Daoy (cell line): ENCODE results near the gene ADCY3. TPM values are rescaled to one million over a fixed set of nuclear protein-coding genes. Genes with fewer than 3 reads are reported as not detected.

Experiments used
- DNase-seq: peaks from one replicate; pipeline ENCODE4 v3.0.0-alpha.2; 2015; ENCODE audit warnings: low read depth
- total RNA-seq: library from RNA; depleted of rRNA; stranded (reverse); fragments of >200 nt; shearing (Covaris generic); gene quantifications from 2 replicates; pipeline ENCODE4 v1.2.3, GENCODE V29; 2014

ADCY3 gene
- total RNA-seq, 1 experiment from 2014 or later: 16.4 TPM

DNA sequence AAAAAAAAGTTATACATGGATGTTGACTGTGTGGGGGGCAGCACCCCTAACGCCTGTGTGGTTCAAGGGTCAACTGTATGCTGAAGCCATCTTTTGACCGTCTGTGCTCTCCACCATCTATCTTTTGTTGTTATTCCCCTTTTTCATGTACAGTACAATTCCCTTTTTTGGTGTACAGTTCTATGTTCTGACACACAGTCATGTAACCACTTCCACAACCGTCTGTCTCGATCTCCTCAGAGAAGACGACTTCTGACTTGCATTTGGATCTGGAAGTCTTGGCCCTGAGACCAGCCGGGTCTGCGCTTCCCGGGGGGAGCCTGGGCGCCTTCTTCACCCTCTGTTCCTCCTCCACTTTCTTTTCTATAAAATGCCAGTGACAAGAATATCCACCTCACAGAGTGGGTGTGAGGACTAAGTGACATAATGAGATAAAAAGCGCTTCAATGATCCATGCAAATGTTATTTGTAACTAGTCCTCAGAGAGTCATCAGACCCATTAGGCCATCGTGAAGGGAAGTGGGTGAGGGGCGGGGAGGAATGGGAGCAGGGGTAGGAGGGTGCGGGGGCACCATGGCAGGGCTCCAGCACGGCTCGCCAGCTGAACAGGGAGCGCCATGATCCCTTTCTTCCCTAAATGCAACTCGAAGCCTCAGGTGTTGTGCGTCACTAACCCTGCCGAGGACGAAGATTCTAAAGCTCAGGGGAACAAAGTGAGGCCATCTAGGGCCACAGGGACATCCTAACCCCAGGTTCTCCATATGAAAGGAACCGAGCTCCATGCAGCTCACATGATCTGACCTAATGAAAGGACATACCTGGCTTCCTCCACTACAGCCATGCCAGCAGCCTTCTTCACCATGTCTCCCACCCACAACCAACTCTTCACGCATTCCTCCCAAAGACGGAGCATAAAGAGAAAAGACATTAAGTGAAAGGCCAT, 16.6 kb downstream of the ADCY3 start:
- no peak for DNase-seq

DNA sequence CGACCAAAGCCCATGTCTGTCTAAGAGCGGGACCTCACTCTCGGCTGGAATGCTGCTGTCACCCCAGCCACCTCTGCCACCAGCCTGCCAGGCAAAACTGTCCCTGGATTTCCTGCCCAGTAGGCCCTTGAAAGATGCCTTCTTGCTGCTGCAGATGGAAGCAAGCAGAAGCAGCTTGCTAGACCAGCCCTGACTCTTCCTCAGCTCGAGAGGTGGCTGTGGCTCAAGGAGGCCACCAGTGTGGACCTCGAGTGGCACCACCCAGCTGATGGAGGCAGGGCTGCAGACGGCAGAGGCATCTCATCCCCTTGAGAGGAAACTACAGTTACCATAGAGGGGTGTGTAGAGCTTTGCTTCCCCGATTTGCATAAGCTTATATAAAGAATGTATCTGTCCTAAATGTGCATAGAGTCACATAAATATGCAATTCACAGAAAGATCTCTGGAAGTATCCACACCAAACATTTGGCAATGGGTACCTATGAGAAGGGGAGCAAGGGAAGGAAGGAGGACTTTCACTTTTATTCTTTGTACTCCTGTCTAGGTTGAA, 20.6 kb downstream of the ADCY3 start:
- DNase-seq: no peak

DNA sequence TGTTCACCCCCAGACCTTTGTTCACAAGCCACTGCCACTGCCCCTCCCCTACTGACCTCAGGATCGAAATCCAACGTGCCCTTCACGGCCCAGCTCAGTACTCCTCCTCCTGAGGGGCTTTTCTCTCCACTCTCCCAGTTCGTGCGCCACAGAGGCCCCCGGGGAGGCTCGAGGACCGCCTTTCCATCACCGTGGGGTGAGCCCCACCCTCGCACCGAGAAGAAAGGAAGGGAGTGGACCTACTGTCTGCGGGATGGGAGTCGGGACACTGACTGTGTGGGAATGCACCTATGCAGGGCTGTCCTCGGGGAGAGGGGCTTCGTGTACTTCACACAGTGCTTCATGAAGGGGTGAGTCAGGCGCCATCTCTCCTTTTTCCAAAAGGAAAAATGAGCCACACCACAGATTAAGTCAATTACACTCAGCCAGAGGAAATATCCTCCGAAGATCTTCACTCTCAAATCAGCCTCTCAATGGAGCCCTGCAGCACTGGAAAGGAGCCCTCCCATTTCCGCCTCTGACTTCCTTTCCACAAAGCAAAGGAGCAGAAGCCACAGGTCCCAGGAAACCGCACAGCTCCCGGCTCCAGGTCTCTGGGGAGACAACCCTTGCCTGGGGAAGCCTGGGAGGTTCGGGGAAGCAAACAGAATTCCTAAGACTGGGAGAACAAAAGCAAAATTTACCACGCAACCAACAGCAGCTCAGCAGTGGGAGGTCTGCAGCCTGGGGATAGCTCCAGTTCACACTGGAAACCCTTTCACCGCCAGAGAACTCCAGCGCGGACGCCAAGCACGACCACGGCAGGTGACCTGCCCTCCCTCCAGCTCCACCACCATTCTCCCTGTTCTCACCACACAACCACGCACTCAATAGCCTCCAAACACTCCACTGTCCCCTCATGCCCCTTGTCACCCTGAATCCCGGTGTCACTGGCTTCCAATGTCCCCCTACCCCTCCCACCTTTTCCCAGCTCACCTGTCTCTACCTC, 21.6 kb downstream of the ADCY3 start:
- DNase-seq: no peak

DNA sequence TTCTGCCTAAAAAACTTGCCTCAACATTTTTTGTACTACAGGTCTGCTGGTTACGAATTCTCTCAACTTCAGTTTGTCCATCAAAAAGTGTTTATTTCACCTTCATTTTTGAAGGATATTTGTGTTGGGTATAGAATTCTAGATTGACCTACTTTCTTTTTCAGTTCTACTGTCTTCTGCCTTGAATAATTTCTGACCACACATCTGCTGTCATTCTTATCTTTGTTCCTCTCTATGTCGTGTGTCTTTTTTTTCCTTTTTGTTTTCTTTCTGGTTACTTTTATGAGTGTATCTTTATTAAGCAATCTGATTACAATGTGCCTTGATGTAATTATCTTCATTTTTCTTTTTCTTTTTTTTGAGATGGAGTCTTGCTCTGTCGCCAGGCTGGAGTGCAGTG, 25.3 kb downstream of the ADCY3 start:
- no peak for DNase-seq

DNA sequence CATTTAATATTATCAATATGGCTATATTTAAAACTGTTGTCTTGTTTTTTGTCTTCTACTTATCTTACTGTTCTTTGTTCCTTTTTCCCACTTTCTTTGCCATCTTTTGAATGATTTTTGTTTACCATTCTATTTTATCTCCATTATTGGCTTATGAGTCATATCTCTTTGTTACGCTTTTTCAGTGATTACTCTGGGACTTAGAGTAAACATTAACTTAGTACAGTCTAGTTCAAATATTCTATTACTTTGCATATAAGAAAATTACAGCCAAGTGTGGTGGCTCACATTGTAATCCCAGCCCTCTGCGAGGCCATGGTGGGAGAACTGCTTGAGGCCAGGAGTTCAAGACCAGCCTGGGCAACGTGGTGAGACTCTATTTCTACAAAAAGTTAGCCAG, 26.1 kb downstream of the ADCY3 start:
- DNase-seq: no peak

DNA sequence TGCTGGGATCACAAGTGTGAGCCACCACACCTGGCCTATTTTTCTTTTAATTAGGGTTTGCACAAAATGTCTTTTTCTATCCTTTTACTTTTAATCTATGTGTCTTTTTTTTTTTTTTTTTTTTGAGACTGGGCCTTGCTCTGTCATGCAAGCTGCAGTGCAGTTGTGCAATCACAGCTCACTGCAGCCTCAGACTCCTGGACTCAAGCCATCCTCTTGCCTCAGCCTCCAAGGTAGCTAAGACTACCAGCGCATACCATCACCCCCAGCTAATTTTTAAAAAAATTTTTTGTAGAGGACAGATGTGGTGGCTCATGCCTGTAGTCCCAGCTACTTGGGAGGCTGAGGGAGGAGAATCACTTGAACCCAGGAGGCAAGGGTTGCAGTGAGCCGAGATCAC, 27.1 kb downstream of the ADCY3 start:
- DNase-seq: no peak

DNA sequence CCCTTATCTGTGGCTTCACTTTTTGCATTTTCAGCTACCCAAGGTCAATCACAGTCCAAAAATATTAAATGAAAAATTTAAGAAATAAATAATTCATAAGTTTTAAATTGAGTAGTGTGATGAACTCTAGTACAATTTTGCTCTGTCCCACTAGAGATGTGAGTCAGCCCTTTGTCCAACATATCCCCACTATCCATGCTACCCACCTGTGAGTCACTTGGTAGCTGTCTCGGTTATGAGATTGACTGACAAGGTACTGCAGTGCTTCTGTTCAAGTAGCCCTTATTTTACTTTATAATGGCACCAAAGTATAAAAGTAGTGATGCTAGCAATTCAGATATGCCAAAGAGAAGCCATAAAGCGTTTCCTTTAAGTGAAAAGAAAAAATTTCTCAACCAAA, 28.8 kb downstream of the ADCY3 start:
- DNase-seq: no peak

DNA sequence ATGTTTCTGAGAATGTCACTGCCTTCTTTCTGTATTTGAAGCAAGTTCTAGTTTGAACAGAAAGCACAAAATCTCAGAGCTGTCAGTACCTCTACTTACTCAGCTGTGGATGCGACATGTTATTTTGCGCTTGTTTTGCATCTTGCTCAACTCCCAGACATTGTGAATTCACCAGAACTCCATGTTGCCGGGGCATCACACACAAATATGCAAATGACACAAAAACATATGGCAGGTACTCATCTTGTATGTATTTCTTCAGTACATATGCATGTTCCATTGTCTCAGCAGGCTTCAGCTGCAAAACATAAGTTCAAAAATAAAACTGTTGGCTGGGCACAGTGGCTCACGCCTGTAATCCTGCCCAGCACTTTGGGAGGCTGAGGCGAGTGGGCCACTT, 30.8 kb downstream of the ADCY3 start:
- DNase-seq: no peak

DNA sequence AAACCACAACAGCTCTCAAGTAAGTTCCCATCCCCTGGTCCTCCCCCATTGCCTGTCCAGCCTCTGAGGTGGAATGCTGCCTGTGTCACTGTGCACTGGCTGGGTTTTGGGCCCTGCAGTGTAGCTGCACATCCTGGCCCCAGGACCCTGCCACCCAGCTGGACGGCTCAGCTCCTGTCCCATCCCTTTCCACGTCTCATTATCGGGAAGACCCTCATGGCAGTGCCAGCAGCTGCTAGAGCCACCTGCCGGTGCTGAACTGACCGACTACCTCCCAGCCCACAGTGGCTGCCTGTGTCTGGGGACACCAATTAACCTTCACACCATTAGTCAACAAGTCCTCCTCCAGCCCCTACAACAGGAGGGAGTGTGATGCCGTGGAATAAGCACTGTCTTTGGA, 31.9 kb downstream of the ADCY3 start:
- no peak for DNase-seq

DNA sequence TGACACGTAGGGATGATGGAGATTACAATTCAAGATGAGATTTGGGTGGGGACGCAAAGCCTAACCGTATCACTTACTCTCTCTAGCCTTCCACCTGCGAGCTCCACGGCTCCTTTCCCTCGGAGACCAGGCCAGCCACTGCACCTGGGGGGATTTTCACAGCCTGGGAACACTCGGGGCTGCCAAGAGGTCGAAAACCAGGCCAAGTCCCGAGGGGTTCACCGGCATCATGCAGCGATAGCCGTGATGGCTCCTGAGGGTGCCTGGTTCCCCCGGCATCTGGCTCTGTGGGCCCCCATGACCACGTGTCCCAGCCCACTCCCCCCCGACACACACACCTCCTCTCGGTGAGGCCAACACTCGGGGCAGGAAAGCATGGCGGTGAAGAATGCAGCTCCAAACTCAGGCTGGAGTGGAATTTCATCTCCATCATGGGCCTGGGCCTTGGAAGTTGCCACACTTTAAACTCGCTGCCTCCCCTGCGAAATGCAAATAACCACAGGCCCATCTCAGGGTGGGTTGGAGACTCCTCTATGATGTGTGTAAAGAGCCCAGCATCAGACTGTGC, 32.6 kb downstream of the ADCY3 start:
- no peak for DNase-seq

DNA sequence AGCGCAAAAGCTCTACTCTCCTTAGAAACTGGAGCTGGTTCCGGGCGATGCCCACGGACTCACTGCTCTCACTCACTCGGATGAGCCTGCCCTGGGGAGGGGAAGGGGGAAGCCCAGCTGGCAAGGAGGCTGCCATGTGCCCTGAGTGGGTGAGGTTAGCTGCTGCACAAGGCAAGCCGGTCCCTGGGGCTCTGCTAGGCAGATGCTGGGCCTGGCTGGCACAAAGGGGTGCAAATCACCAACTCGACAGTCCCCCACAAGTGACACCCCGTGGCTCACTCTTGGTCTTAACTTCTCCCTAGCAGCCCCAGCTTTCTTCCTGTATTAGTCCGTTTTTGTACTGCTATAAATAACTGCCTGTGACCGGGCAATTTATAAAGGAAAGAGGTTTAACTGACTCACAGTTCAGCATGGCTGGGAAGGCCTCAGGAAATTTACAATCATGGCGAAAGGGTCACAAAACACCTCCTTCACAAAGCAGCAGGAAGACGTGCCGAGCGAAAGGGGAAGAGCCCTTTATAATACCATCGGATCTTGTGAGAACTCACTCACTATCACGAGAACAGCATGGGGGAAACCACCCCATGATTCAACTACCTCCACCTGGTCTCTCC, 33.2 kb downstream of the ADCY3 start:
- DNase-seq: no peak

DNA sequence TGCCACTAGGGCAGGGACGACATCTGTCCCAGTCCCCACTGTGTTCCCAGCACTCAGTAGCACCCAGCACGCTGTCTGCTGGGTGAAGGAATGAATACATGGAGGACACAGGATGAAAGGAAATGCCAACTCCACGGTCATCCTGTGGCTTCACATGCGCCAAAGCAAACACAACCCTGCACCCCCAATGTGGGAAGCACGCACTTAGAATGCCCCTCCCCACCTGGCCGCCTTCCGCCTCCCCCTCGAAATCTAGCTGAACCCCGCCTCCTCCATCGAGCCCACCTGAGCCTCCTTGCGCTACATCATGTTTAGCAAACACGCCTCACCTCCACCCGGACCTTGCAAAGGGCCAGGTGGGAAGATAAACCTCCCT, 33.9 kb downstream of the ADCY3 start:
- no peak for DNase-seq

DNA sequence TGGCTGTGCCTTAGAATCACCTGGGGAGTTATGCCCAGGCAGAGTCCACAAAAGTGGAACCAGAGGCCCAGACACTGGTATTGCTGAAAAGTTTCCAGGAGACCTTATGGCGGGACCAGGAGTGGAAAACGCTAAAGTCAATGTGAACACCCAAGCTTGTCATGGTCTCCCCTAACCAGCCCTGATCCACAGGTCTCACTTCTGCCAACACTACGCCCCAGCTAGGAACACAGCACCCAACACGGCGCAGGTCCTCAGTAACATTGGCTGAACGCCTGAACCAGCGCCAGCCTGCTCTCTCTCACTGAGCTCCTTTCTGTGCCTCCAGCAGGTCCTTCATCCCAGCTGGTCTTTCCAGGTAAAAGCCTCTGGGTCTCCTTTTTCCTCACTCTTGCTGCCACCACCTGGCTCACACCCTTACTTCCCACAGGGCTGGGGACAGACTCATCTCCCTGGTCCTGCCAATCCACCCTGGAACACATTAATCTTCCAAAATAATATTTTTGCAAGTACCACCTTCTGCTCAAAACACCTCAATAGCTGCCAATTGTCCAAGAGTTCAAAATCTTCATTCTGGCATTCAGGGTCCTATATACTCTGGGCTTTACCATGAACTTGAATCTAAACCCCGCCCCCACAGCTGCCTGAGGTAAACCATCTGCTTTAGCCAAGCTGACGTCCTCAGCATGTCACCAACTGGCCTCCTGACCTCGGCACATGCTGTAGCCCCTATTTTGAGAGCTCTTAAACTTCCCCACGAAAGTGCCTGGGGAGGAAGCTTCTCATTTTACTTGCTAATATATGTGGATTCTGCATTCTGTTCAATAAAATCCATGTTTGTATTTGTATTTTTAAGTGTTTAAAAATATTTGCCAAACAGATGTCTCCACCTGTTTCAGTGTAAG, 34.6 kb downstream of the ADCY3 start:
- no peak for DNase-seq

DNA sequence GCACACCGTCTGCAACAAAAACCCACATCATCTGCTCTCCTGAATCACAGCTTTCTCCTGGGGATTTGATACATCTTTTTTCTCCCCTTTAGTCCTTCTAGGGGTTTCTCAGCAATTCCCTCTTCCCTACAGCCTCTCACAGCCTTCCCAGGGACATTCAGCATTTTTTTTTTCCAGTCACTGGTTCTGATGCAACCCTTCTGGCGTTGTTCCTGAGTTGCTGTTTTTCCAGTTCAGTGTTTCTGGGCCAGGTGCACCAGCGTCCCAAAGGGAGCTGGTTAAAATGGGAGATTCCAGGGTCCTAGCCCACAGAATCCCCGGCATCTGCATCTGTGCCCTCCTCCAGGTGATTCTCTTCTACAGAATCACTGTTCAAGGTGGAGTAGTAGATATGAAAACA, 36.1 kb downstream of the ADCY3 start:
- DNase-seq: no peak

DNA sequence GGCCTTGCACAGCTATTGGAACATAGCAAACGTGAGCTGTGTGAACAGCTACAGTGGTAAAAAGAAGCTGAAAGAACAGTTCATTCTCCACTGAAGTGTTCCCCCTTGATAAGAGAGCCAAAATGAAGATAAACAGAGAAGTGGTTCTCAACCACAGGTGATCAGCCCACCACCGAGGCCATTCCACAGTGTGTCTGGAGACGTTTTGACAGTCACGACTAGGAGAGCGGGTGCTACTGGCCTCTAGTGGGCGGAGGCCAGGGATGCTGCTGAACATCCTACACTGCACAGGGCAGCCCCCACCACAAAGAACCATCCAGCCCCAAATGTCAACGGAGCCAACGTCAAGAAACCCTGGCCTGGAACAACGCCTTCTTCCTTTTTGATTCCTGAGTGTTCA, 38.4 kb downstream of the ADCY3 start:
- DNase-seq: no peak

DNA sequence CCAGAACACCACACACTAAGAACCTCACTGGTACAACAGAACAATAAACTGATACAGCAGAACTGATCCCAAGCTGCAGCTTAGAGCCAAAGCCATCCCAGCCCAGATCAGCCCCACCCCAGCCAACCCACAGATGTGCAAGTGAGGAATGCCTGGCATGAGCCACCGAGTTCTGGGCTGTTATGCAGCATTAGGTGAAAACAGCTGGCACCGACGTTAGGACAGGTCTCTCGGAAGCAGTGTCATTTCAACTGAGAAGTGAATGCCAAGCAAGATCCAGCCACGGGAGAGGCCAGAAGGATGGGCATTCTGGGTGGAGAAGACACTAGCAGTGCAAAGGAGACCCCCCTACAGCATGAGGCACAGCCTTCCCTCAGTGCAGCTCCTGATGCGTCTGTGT, 38.9 kb downstream of the ADCY3 start:
- no peak for DNase-seq

DNA sequence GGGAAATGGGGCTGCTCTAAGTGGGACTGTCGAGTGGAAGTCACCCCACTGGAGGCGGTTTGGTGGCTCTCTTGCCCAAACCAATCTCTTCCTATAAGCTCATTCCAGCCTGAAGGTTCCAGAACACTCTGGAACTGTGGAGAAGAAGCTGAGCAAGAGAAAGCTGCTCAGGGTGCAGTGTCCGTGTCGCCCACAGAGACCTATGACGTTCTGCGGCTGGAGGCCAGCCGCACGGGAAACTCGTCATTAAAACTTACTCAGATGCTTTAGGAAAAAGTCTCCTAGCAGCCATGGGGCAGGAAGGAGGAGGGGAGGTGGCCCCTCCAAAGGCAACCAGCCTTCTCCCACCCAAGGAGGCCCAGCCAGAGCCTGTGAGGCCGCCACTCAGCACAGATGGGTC, 41.7 kb downstream of the ADCY3 start:
- DNase-seq: no peak

DNA sequence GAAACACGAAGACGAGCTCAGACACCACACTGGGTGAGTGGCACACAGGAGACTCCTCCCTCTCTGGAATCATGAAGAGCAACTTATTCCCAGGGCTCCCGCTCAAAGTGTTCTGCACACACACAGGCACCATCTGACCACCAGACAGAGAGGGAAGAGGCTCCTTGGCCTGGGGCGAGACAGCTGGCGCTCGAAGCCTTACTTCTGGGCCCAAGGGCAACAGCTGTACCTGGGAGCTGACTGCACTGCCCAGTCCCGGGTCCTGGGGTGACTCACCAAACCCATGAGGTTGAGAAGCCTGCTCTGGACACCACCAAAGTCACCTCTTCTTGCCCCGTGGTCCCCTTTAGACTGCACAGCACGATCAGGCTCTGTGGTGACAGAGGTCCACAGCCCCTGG, 42.4 kb downstream of the ADCY3 start:
- DNase-seq: no peak

DNA sequence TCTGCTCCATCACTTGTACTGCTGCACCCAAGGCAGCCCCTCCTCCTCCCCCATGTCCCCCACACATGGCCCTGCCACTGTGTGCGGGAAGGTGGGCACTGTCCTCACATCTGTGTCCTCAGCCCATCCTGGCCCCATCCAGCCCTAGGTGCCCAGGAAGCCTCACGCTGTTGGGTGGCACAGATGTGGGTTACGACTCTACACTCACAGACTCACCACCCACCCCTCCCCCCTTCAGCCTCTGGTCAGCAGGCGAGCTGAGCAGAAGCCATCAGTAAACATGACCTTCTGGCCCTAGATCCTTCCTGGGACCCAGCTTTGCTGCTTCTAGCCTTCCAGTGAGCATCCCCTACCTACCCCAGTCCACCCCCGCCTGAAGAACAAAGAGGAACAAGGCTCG, 43.0 kb downstream of the ADCY3 start:
- DNase-seq: no peak

DNA sequence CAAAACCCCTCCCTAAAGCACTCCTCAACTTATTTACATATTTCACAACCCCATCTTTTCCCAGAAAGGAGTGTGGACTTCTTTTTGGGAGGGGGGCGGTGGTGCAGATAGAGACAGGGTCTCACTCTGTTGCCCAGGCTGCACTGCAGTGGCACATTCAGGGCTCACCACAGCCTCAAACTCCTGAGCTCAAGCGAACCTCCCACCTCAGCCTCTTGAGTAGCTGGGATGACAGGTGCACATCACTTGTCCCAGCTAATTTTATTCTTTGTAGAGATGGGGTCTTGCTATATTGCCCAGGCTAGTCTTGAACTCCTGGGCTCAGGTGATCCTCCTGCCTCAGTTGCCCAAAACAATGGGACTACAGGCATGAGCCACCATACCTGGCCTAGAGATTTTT, 44.1 kb downstream of the ADCY3 start:
- no peak for DNase-seq

DNA sequence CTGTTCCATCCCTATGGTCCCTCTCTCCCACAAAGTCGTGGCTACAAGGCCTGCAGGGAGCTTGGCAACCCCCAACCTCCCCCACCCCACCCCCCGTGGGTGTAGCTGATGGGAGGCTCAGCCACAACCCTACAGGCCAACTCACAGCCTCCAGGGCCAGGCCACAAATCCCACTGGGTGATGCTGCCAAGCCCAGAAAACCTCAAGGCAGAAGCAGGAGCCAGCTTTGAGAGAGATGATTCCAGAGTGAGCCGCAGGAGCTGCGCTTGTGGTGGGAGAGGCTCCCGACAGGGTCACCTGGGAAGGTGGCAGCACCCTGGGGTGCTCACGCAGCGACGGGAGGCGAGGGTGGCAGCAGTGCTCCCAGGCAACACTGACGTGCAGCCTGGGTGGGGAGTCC, 44.8 kb downstream of the ADCY3 start:
- peak; percentile 52 for DNase-seq
